T47D (cell line): ENCODE results near the gene BCL2.
A peak's percentile ranks its signal among the peaks of the same experiment; 100 is the strongest.

ENCODE experiments used
- DNase-seq, 2 experiments: peaks; one replicate each; pipeline versions ENCODE4 v3.0.0 to v3.0.0-alpha.2; 2011 to 2012; ENCODE audit warnings: low read depth in 1 of 2, low spot score in 1 of 2
- JUND ChIP-seq: IDR thresholded peaks from 2 replicates; pipeline ENCODE4 v1.6.1; 2012; ENCODE audit warnings: low read depth
- in situ Hi-C: cut with HindIII; loops from 2 replicates; pipeline ENCODE4 v1.10.0; 2016; ENCODE audit warnings: low sequenced_read_pairs, low pct_unique_long_range_greater_than_20kb

Gene BCL2

GRCh38 chr18:63344918-63345317 is 25.3 kb upstream of the BCL2 start:
- DNase-seq, result peak in 1 of 2 experiments; percentile 49
- no peak for TF ChIP-seq JUND
- in situ Hi-C loops, result no loop called here

GRCh38 chr18:63344263-63344662 is 24.7 kb upstream of the BCL2 start:
- no peak for TF ChIP-seq JUND
- in situ Hi-C loops, result no loop called here
- no peak for DNase-seq

- in situ Hi-C loops, result no loop called here
- peak in 1 of 2 experiments; percentile 32 for DNase-seq
- no peak for TF ChIP-seq JUND
Observed at GRCh38 chr18:63342206-63342605, 22.6 kb upstream of the BCL2 start.

GRCh38 chr18:63339920-63340484 is 20.4 kb upstream of the BCL2 start:
- peak in 1 of 2 experiments; percentile 36 for DNase-seq
- in situ Hi-C loops, result no loop called here
- TF ChIP-seq JUND, result no peak

- TF ChIP-seq JUND, result no peak
- no peak for DNase-seq
- in situ Hi-C loops, result no loop called here
Observed at GRCh38 chr18:63336366-63337099, 17.0 kb upstream of the BCL2 start.

- DNase-seq, result no peak
- in situ Hi-C loops, result no loop called here
- TF ChIP-seq JUND, result no peak
Observed at GRCh38 chr18:63331105-63331504, 11.5 kb upstream of the BCL2 start.

GRCh38 chr18:63329431-63330145 is 10.0 kb upstream of the BCL2 start:
- DNase-seq, result no peak
- in situ Hi-C loops, result no loop called here
- TF ChIP-seq JUND, result no peak

GRCh38 chr18:63326011-63326410 is 6.4 kb upstream of the BCL2 start:
- no peak for TF ChIP-seq JUND
- no peak for DNase-seq
- in situ Hi-C loops, result no loop called here

- no peak for DNase-seq
- TF ChIP-seq JUND, result no peak
- in situ Hi-C loops, result no loop called here
Observed at GRCh38 chr18:63325086-63325686, 5.6 kb upstream of the BCL2 start.

- peak; percentile 53 to 86 for DNase-seq
- no peak for TF ChIP-seq JUND
- in situ Hi-C loops, result no loop called here
Observed at GRCh38 chr18:63322908-63323634, 3.5 kb upstream of the BCL2 start.

GRCh38 chr18:63322206-63322605 is 2.6 kb upstream of the BCL2 start:
- in situ Hi-C loops, result no loop called here
- DNase-seq, result no peak
- no peak for TF ChIP-seq JUND

GRCh38 chr18:63321291-63321690 is 1.7 kb upstream of the BCL2 start:
- TF ChIP-seq JUND, result no peak
- in situ Hi-C loops, result no loop called here

More at GRCh38 chr18:63321291-63321690, 1.7 kb upstream of the BCL2 start:
- no peak for DNase-seq
